Activated CD8-positive, alpha-beta memory T cell treated with anti-CD3 and anti-CD28 coated beads, Interleukin-2, amount 50 U/mL, for 24 hours (primary cell): ENCODE data around the gene ANXA11.
"Not testable (repeated sequence)": the region's sequence is repeated elsewhere in the genome, so short reads cannot be mapped to it uniquely, and the experiment has no call there.

Experiments
- DNase-seq: peaks from one replicate; pipeline ENCODE4 v3.0.0-alpha.2; 2020; ENCODE audit errors: extremely low read depth

Gene ANXA11

DNA sequence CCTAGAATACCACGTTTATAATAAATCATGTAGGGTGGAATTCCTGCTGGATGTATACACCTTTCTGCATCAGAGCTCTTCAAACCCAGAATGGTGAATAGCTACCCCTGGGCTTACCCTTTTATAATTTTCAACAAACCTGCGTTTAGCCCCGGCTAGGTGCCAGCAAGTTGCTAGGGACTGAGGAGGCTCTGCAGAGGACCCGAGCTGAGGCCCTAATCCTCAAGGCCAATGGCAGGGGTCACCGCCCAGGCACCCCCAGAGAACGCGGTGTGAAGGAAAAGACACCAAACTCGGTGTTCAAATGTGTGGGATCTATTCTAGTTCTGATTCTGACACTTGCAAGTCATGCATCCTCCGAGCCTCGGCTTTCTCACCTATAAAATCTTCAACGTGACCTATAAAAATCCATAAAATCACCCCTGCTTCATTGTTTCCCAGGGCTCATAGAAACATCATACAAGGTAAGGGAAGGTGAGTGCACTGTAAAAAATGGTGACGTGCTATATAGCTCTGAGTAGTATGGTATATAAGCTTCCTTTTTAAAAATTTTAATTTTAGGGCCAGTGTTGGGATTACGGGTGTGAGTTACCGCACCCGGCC, 2.5 kb upstream of the ANXA11 start:
- DNase-seq, result no peak

DNA sequence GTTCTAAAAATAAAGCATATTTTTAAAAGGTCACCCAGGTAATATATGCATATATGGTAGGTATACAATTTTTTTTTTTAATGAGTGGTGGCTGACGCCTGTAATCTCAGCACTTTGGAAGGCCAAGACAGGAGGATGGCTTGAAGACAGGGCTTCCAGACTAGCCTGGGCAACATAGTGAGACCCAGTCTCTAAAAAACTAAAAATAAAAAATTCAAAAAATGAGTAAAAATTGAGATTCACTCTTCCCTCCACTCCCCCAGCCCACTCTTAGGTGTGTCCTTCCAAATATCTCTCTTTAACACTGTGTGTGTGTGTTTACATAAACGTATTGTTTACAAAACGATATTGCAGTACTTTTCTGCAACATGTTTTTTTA, 929 bp upstream of the ANXA11 start:
- DNase-seq, result no peak

DNA sequence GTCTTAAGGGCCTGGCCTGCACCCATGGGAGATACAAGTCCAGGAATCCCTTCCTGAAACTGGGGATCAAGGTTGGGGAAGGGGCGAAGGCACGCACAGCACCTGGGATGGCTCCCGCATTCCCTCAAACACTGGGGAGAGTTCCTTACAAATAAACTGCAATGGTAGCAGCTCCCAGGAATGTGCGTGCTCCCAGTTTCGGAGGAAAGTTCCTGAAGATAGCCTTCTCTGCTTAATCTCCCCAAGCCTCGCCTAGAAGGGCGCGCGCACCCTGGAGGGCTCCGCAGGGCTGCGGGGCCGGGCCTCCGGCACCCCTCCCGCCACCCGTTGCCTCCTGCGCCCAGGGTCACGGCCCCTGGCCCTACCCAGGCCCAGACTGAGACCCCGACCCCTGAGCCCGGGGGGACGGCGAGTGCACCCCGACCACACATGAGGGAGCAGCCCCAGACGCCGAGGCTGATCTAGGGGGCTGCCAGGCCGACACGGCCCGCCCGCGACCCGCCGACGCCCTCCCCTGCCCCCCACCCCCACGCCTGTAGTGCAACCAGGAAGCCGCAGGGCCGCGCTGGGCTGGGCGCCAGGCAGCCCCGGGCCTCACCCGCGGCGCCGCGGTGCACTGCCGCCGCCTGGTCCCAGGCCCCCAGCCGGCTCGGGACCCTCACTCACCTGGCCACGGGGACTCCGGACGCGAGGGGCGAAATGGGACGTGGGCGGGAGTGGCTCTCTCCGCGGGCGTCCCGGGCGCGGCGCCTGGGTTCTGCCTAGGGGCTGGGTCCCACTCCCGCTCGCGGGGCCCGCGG, 460 bp downstream of the ANXA11 start:
- no peak for DNase-seq

DNA sequence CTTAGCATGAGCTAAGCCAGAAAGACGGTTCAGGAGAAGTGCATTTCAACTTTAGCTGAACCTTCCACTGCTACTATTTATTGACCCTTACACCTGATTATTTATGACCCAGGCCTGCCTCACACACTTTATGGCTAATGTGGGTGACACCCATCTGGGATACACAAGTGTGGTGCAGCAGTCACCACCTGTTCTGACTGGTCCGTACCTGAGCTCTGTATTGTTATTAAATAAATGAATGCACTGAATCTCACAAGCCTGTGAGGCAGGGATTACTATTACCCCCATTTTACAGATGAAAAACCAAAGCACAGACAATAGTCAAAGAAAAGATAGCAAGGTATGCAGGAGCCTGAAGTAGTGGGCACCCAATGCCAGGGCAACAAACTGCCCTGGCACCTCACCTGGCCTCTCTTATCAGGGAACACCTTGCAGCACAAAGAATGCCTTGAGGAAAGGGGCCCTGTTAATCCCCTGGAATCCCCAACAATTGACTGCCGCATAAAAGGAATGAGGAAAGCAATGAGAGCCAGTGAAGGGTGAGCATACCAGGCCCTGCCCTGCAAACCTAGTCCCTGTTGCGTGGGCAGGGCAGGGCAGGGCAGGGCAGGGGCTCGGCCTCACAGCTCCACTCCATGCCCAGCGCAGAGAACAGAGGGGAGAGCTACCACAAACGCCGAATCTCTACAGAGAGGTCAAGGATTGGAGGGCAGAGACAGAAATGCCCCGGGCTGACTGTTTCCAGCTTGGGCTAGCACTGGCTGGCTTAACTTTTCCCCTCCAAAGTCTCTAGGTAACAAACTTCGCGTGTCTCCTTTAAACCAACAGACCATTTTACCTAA, 1.3 kb downstream of the ANXA11 start:
- DNase-seq, result no peak

DNA sequence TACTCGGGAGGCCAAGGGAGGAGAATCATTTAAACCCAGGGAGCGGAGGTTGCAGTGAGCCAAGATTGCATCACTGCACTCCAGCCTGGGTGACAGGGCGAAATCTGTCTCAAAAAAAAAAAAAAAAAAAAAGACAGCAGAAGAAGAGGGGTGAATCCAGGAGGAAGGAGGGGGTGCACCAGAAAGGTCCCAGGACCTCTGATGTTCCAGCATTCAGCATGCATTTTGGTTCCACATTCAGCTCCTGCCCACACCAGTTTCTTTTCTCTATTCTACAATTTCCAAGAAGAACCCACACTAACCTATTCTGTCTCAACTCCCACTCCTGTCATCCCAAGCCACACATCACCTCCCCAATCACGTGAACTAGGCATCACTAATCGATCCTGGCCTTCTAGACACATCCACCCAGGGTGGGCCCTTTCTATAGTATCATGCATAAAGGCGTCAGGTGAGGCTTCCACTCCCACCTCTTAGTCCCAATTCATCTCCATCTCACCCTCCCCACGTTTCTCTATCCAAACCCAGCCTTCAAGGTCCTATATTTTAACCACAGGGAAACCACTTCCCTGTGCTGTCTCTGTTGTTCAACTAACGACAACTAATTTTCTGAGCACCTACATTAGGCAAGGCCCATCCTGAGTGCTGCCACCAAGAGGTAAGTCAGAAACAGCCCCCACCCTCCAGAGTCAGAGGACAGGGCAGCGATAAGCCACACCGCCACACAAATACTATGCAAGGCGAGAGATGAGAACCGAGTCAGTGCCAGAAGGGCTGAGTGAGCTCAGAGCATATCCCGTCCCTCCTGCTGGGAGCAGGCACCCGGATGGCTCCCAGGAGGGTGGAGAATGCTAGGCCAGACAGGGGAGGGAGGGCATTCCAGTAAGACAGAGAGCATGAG, 2.2 kb downstream of the ANXA11 start:
- DNase-seq, result no peak

DNA sequence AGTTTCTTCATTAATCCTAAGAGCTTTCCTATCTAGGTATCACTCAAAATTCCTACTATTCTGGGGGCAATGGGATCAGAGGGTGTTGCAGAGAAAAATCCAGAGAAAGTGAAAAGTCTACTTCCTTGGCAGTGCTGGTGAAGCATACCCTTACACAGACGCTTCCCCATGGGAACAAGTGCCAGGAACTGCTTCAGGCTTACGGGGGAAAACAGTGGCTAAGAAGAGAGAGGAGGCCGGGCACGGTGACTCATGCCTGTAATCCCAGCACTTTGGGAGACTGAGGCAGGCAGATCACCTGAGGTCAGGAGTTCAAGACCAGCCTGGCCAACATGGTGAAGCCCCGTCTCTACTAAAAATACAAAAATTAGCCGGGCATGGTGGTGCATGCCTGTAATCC, 2.8 kb downstream of the ANXA11 start:
- not testable (repeated sequence) for DNase-seq

DNA sequence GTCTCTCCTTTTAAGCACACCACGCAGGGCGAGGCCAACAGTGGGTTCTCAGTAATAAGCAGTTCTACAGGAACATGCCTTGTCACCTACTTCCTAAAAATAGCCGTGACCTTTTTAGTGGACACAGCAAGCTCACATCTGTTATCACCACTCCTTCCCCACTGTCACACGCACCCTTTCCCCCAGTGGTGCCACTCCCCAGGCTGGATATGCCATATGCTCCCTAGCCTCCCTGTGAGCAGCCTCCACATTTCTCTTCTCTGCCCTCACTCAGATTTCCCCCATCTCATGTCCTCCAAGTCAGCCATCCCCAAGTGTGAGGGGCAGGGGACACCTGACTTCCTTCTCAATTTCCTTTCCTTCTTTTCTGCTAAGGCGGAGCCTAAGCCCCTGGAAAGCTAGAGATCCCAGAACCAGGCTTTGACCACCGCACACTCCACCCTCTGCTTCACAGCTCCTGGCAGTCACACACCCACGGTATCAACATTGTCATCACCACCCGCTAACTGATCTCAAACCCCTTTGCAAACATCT, 3.7 kb downstream of the ANXA11 start:
- no peak for DNase-seq

DNA sequence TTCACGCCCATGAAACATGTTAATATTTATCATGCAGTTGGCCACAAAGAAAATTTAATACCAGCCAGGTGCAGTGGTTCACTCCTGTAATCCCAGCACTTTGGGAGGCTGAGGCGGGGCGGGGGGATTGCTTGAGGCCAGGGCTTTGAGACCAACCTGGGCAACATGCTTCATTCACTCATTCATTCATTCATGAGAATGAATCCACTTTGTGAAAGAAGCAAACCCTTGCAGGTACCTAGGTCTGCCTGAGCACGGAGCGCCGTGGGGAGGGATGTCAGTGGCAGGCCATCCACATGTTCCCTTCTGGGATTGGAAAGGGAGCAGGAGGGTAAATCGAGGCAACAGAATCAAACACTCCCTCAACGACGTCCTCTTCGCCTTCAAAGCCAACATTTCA, 4.7 kb downstream of the ANXA11 start:
- DNase-seq, result no peak

DNA sequence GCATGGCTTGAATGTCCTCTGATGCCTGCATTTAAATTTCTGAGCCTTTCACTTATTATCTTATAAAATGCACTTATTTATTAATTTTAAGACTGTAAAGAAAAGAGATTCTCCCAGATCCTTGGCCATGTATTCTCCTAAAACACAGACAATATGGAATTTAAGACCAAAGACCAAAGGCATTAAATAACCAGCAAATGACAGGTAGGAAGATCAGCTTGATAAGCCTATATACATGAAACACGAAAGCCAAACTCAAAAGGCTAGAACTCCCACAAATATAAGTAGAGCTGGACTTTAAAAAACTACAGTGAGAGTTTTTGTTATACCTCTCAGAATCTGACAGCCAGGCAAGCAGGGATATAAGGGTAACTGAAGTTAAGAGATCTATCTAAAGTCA, 5.1 kb downstream of the ANXA11 start:
- DNase-seq, result no peak

DNA sequence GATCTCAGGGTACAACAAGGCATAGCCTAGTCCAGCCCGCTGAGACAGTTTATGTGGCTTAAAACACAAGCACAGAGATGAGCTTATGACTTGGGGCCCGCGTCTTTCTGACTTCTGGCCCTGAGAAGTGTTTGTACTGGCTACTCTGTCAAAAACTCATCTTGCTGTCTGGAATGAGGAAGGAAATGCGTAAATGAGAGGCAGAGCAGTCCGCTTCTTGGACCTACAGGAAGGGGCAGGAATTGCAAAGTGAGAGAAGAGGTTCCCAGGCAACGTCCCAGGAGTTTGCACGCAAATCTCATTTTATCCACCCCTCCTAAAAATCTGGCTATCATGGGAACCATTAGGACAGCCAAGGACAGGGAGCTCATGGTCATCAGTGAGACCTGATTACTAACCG, 5.5 kb downstream of the ANXA11 start:
- no peak for DNase-seq

DNA sequence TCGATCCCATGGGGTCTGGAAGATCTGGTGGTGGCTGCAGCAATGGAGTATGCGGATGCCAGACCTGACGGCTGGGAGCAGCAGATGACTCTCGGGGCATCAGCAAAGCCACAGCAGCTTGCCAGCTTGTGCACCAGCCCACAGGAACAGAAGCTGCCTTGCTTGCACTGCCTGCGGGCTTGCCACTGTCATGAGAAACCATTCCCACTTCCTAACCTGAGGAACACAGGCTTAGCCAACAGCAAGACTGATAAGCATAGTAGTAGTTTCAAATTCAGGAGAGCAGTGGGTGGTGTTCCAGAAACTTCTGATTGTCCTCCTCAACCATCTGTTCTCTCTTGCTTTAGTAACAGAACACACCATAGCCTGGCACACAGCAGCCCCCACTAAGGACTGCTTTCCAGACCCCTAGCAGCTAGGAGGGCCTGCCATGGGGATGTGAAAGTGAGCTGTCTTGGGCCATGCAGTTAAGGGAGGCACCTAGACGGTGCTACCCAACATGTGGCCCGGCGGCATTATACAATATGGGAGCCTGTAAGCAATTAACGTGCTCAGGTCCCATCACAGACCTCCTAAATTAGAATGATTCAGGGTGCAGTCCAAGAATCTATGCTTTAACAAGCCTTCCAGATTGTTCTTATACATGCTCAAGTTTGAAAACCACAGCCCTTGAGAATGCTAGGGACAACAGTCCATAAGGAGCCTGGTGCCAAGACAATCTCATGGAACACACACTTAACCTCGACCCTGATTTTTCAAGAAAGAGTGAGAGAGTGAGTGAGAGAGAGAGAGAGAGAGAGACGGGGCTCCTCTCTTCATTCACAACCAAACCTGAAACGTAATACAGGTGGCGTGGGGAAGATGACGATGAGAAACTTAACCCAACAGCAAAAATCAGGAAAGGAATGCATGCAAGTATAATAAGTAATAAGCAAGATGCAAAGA, 7.1 kb downstream of the ANXA11 start:
- no peak for DNase-seq

DNA sequence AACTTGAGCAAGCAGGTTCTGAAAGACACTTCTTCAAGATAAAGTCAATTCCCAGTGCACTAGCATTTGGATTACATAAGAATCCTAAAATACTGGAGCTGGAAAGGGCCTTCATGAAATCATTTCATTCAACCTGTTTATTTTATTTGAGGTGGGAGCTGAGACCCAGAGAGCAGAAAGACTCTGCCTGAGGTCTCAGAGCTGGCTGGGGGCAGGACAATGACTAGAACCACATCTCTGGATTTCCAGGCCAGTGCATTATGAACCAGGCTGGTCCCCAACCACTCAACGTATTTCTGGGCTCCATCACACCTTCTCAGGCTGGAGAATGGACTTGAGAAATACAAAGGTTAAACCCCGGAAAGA, 8.4 kb downstream of the ANXA11 start:
- no peak for DNase-seq

DNA sequence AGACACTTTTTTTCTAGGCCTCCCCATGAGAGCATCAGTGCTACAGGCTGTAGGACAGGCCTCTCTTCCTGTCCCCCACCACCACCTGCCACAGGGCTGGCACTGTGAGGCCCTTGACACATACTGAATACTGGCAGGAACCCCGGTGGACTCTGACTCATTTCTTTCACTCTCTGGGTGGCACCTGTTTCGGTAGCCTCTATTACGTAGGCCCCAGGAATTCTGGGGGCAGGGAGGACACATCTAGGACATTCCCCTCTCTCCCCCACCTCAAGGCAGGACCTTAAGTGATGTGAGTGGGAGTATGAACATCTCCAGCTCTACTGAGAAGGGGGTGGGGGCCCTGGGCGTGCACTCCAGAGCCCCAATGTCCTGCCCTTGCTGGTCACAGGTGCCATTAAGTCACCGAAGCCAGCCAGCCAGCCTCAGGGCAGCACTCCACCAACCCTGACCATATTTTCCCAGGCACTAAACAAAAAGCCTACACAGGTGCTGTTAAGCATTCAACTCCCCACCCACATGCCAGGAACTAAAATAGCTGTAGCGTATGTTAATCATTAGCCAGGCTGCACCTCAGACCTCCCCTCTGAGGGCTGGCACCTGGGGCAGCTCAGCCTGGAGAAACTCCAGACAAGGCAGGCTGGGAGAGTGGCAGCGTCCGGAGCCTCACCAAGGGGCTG, 8.9 kb downstream of the ANXA11 start:
- no peak for DNase-seq

DNA sequence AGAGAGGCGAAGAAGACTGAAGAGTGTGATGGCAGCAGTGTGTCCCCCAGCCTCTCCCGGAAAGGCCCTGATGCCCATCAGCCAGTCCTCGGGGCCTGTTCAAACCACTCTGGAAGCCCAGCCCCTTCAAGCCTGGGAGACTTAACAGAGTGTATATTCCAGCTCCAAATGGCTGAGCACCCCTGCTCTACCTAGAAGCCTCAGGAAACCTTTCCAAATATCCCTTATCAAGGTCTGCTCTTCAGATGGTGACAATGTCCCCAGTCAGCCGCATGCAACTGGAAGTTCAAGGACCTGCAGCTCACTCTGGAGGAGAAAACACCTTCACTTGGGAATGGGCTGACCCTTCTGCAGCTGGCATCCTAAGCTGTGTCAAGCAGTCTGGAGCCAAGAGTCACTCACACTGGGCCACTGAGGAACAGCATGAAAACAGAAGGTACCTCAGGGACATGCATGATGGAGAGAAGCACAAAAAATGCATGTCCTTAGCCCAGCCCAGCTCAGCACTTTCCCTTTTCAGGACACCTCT, 10.2 kb downstream of the ANXA11 start:
- DNase-seq, result no peak

DNA sequence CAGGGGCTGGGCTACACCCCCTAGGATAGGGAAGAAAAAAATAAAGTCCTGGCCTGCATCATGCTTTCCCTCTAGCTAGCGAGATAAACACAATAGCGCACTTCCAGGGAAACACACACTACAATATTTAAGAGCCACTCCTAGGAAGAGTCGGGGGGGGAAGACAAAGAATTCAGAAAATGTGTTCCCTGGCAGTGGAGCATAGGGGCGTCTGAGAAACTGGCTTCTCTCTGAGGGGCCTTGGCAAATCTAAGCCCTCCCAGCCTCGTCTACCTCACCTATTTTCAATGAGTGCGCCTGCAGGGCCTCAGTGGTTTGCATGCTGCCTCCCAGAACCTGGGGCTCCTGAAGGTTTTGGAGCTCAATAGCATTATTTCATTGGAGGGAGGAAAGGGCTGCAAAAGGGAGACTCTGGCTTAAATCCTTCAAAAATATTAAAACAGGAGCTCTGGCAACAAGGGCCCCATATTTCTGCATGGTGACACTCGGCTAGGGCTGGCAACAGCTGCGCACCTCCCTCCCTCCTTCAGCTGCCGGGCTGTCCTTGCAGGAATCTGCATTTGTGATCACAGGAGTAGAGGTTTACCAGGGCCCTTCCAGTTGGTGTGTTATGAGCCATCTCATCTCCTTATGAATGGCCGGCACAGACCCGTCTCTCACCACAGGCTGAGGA, 10.8 kb downstream of the ANXA11 start:
- DNase-seq, result no peak

DNA sequence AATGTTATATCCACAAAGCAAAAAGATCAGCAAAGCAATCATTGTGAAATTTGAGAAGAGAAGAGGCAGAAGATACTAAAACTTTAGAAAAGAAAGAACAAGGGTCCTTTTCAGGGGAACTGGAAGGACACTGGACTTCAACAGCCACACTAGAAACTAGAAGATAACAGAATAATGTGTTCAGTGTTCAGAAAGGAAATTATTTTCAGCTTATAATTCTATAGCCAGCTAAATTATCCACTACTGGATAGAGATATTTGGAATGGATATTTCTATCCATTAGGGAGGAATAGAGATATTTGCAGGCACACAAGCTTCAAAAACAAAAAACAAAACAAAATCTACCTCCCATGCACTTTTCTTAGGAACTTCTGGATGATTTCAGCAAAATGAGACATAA, 12.8 kb downstream of the ANXA11 start:
- DNase-seq, result no peak

DNA sequence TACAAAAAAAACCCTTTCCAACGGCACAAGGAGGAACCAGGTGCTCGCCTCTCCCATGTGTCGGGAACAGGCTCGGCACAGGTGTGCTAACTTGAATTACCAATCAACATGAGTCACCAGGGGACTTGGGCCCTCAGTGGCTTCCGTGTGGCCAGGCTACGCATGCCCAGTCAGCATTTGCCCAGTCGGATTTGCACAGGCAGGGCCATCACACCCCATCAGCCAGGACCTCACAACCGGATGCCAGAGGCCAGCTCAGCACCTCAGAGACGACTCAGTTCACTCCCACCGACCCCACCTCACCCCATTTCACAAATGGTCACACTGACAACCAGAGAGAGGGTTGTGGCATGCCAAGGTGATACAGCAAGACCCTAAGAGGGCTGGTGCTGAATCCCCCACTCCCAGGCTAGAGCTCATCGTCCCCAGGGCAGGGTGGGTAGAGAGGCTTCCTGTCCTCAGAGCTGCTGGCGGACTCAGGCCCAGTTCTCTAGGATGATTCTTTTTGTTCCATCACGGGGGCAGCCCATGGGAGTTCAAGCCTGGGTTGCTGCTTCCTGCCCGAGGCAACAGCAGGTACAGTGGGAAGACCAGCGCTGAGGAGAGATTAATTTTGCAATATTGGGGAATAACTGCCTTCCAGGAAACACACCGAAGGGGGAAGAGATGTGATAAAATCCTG, 13.6 kb downstream of the ANXA11 start:
- no peak for DNase-seq

DNA sequence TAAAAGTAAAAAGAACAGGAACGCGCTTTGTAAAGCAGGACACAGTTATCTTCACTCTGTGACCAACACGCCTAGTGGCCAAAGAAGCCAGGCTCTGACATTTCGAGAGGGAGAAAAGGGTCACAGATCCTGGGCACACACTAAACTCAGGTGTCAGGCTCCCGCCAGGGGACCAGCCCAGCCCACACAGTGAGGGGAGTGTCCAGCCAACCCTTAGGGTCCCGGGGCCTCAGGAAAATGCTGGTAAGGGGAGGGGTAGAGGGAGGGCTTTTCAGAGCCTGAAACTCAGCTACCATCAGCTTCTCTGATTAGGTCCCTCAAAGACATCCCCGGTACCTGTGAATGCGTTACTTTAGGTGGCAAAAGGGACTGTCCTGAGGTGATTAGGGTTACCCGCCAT, 16.6 kb downstream of the ANXA11 start:
- DNase-seq, result no peak
